Measurements from ENCODE around the gene GNAI2.

The GNAI2 gene

GRCh38 chr3:50196253-50196801 is 39.7 kb upstream of the GNAI2 start:
- no peak for TF ChIP-seq CTCF (IDR thresholded peaks at IDR 0.05; ENCODE audit: low read depth, low read length)
- no peak overlapping the region for H3K4me3 ChIP-seq (replicated peaks in 1 of 2; ENCODE audit: low read depth in 2 of 2, low read length in 2 of 2)
- no peak for DNase-seq (ENCODE audit: low read depth in 2 of 2)

- no peak for TF ChIP-seq CTCF (IDR thresholded peaks at IDR 0.05; ENCODE audit: low read depth, low read length)
- no peak overlapping the region for H3K4me3 ChIP-seq (replicated peaks in 1 of 2; ENCODE audit: low read depth in 2 of 2, low read length in 2 of 2)
- DNase-seq (ENCODE audit: low read depth in 2 of 2): no peak
These were observed 34.3 kb upstream of the GNAI2 start for GRCh38 chr3:50201573-50202315.

GRCh38 chr3:50202353-50203112 is 33.5 kb upstream of the GNAI2 start:
- DNase-seq (ENCODE audit: low read depth in 2 of 2): no peak
- TF ChIP-seq CTCF (IDR thresholded peaks at IDR 0.05; ENCODE audit: low read depth, low read length): no peak
- no peak overlapping the region for H3K4me3 ChIP-seq (replicated peaks in 1 of 2; ENCODE audit: low read depth in 2 of 2, low read length in 2 of 2)

GRCh38 chr3:50203113-50203808 is 32.7 kb upstream of the GNAI2 start:
- no peak for DNase-seq (ENCODE audit: low read depth in 2 of 2)
- H3K4me3 ChIP-seq (replicated peaks in 1 of 2; ENCODE audit: low read depth in 2 of 2, low read length in 2 of 2): no peak overlapping the region
- TF ChIP-seq CTCF (IDR thresholded peaks at IDR 0.05; ENCODE audit: low read depth, low read length): no peak

GRCh38 chr3:50203809-50204803 is 31.9 kb upstream of the GNAI2 start:
- no peak for DNase-seq (ENCODE audit: low read depth in 2 of 2)
- no peak for TF ChIP-seq CTCF (IDR thresholded peaks at IDR 0.05; ENCODE audit: low read depth, low read length)
- H3K4me3 ChIP-seq (replicated peaks in 1 of 2; ENCODE audit: low read depth in 2 of 2, low read length in 2 of 2): no peak overlapping the region
